ENCODE results near the gene B3GLCT. TPM values are rescaled to one million over a fixed set of nuclear protein-coding genes. Genes with fewer than 3 reads are reported as not detected.

B3GLCT gene
- total and polyA plus RNA-seq, 2 experiments from 2014 or later: 2.2 to 4.4 TPM

- H3K4me3 ChIP-seq: no peak overlapping the region
- no peaks in the 10 kb centered on the region for H3F3A ChIP-seq (replicated peaks; ENCODE audit: low read depth)
- Mint-ChIP-seq H3K36me3 (ENCODE audit: low read depth) (no peaks in the 10 kb centered on the region), H3K9me3 (no peaks in the 10 kb centered on the region; the same call in 2 of the 3 replicates), H3K4me3 (no peak overlapping the region), H3K27ac (no peak overlapping the region), H3K27me3 (ENCODE audit: insufficient read depth, low read depth, poor library complexity) (no peaks in the 10 kb centered on the region), H3K4me1 (peaks cover 27% of the 10 kb centered on the region)
- no peaks in the 10 kb centered on the region for H3K27me3 ChIP-seq (ENCODE audit: insufficient read depth)
- H3K79me2 ChIP-seq (replicated peaks; ENCODE audit: insufficient read depth): no peaks in the 10 kb centered on the region
- TF ChIP-seq JUNB (IDR thresholded peaks at IDR 0.05; ENCODE audit: unreplicated experiment) (no peak), ZNF114 (CRISPR knock-in tag; IDR thresholded peaks at IDR 0.05) (no peak), POLR2AphosphoS5 (IDR thresholded peaks at IDR 0.05; ENCODE audit: low read depth) (no peak), STAT1 (IDR thresholded peaks at IDR 0.05; ENCODE audit: unreplicated experiment) (no peak), NANOG (IDR thresholded peaks at IDR 0.05; ENCODE audit: borderline replicate concordance) (no peak), EZH2phosphoT487 (IDR thresholded peaks at IDR 0.05; ENCODE audit: unreplicated experiment) (no peak), CTCF (conservative IDR thresholded peaks at IDR 0.05; ENCODE audit: low read depth in 2 of 2) (no peak), ETS1 (IDR thresholded peaks at IDR 0.05) (no peak), ZNF331 (CRISPR knock-in tag; IDR thresholded peaks at IDR 0.05; ENCODE audit: low read depth) (no peak), ZNF462 (CRISPR knock-in tag; IDR thresholded peaks at IDR 0.05) (no peak), EZH2 (IDR thresholded peaks at IDR 0.05; ENCODE audit: low read depth, unreplicated experiment) (no peak), REST (IDR thresholded peaks at IDR 0.05; ENCODE audit: unreplicated experiment) (no peak), CREB1 (CRISPR knock-in tag; IDR thresholded peaks at IDR 0.05; ENCODE audit: low read depth) (no peak)
- H3K9me2 ChIP-seq (ENCODE audit: insufficient read depth): no peaks in the 10 kb centered on the region
- ATAC-seq: peak; percentile 52
- H2AFZ ChIP-seq: no peak overlapping the region
- H3K4me1 ChIP-seq (ENCODE audit: insufficient read depth): peaks cover 9% of the 10 kb centered on the region
- DNase-seq (ENCODE audit: low spot score): no peak
- H4K20me1 ChIP-seq (replicated peaks; ENCODE audit: insufficient read depth): no peaks in the 10 kb centered on the region
- no peak overlapping the region for H3K27ac ChIP-seq (ENCODE audit: low read depth)
- no peaks in the 10 kb centered on the region for H3K36me3 ChIP-seq (ENCODE audit: insufficient read depth)
- no peak overlapping the region for H3K4me2 ChIP-seq
Observed at GRCh38 chr13:31207661-31208552, 8.1 kb downstream of the B3GLCT start.
